NAMALWA (cell line): ENCODE measurements around the gene OR2S2.
A peak's percentile ranks its signal among the peaks of the same experiment; 100 is the strongest.
"Not testable (repeated sequence)": the region's sequence is repeated elsewhere in the genome, so short reads cannot be mapped to it uniquely, and the experiment has no call there.

Experiments used
- DNase-seq: peaks from one replicate; pipeline ENCODE4 v3.0.0-alpha.2; 2015; ENCODE audit warnings: low spot score

Gene OR2S2, protein sequence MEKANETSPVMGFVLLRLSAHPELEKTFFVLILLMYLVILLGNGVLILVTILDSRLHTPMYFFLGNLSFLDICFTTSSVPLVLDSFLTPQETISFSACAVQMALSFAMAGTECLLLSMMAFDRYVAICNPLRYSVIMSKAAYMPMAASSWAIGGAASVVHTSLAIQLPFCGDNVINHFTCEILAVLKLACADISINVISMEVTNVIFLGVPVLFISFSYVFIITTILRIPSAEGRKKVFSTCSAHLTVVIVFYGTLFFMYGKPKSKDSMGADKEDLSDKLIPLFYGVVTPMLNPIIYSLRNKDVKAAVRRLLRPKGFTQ

DNA sequence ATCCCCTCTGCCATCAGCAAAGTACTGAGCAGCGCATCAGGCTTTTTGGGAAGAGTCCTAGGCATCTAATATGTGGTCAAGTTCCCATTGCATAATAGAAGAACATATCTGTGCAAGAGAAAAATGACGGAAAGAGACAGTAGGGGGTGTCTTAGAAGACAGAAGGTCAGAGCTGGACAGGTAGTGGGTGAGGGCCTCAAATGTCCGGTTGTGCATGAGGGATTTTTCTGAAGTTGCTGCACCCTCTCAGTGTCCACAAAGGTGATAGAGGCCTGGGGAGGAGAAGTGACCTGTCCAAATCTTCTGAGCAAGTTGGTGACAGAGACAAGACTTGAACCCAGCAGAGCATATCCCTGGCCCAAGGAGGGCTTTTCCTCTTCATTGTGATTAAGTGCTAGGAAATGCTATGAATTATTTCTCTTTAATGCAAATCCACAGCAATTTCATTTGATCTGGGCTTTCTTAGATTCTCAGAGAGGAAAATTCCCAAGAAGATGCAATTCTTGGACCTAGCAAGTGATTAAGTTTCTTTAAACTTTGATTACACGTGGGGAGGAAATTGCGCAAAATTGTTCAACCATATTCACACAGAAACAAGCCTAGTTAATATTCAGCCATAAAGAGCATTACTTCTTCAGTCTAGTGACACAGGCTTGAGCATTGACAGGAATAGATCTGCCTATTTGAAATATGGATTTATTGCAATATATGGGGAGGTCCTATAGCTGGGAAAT lies at the start of gene OR2S2:
OR2S2 (minus strand) TSS at position 51 of the 734 bp plus-strand sequence. CDS start 56 bp downstream, outside the sequence.
- no peak for DNase-seq

DNA sequence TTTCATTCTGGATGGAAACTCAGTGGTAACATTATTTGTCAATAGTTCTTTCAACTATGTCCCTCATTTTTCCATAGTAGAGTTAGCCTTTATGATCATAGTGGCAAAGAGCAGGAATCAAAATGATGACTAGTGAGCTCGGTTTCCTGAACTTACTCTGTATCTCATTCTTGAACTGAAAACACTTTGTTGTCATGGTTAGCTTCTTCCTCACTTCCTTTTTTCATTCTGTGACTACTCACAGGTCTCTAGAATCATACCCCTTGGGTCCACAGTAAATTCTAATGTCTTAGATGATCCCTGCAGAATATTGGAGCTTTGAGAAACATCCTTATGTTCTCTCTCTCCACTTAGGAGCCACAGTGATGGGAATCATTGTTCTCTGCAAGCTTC lies 49.4 kb upstream of the OR2S2 start:
- peak; percentile 55 for DNase-seq

GRCh38 chr9:36006549-36007315 lies 48.8 kb upstream of the OR2S2 start:
- no peak for DNase-seq

DNA sequence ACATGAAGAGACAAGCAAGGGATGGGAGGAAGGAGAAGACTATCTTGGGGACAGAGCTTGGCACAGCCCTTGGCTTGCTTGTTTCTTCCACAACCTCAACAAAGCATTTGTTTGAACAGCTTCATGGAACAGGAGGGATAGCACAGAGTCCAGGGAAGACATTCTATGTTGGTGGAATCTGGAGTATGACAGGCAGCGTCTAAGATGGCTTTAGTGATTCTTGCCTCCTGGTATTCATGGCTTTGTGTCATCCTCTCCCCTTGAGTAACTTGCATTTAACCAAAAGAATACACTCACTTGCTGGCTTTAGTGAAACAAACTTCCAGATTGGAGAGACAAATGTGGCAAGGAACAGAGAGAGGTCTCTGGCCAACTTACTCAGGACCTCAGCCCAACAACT lies 47.9 kb upstream of the OR2S2 start:
- DNase-seq, result no peak

- no peak for DNase-seq
These were observed 40.4 kb upstream of the OR2S2 start for GRCh38 chr9:35998333-35998732.

DNA sequence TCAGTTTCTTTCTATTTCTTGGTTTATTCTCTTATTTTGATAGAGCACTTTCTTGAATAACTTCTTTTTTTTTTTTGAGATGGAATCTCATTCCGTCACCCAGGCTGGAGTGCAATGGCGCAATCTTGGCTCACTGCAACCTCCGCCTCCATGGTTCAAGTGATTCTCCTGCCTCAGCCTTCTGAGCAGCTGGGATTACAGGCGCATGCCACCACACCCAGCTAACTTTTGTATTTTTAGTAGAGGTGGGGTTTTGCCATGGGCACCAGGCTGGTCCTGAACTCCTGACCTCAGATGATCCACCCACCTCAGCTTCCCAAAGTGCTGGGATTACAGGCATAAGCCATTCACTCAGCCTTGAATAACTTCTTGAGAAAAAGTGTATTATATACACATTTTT lies 39.1 kb upstream of the OR2S2 start:
- not testable (repeated sequence) for DNase-seq

GRCh38 chr9:35996358-35996970 lies 38.5 kb upstream of the OR2S2 start:
- no peak for DNase-seq

DNA sequence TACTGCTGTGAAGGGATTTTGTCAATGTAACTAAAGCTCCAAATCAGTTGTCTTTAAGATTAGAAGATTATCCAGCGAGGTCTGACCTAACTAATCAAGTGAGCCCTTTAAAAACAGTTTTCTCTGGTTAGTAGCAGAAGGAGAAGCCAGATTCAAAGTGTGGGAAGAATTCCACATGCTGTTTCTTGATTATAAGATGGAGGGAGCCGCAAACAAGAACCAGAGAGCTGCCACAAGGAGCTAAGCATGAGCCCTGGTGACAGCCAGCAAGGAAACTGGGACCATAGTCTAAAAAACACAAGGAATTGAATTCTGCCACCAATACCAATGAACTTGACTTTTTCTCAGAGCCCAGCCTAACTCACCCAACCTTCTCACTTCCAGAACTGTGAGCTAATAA lies 37.0 kb upstream of the OR2S2 start:
- DNase-seq, result no peak

- no peak for DNase-seq
These were observed 36.2 kb upstream of the OR2S2 start for GRCh38 chr9:35993976-35994720.

DNA sequence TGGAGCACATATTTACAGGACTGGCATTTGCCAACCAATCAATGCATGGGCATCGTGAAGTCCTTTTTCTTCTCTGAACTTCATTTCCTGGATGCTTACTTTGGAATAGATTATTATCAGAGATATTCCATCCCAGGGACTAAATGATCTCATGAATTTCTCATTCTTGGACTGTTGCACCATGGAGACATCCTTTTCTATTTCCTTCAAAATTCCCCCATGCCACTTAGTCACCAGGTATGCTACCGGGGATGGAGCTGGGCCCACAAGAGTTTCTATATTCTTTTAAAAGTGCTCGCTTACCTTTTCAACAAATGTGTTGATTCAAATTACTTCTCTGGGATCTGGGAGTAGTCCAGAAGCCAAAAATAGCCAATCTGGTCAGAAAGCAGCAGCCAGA lies 35.2 kb upstream of the OR2S2 start:
- DNase-seq, result not testable (repeated sequence)

DNA sequence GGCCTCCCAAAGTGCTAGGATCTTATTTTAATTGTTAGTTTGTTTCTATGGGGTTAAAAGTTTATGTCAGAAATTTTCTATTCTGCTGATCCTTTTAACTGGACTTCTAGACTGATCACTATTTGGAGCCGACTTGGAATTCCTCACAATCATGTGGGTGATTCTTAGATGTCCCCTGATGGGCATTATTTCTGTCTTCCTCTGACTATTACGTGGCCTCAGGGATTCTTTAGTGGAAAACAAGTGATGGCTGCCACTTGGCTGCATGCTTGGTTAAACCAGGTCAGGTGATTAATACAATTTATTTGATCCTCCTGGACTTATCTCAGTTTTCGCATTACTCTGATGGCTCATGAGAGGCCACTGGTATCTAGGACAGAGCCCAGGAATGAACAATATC lies 32.2 kb upstream of the OR2S2 start:
- DNase-seq, result no peak

DNA sequence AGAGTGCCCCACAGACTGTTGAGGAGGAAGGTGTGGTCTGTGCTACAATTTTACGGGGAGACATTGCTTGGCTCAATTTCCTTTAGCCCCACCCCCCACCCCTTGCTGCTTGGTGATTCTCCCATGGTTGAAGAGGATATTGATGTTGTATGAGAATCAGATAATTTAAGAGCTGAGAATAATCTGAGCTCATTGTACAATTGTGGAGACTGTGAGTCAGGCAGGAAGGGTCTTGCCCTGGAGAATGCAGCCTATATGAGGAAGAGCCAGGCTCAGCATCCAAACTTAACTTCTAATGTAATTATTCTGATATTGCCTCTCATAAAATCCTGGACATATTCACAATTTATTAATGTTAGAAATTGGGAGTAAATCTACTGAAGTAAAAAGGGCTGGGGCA lies 26.1 kb upstream of the OR2S2 start:
- DNase-seq, result no peak

DNA sequence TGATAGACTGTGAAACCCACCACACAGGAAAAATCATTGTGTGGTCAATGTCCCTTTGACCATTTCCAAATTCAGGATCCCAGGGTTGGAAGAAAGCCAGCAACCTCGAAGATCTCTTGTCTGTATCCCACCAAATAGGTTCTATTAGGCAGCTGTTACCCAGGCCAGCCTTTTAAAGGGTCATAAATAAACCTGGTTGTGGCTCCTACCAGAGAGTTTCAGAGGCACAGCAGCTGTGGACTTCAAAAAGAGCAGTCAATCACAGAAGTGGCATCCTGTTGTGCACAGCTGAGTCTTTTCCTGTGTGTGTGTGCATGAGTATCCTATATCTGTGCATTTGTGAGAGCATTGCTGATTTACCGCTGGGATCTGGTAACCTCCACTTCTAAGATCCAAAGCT lies 23.7 kb upstream of the OR2S2 start:
- no peak for DNase-seq

DNA sequence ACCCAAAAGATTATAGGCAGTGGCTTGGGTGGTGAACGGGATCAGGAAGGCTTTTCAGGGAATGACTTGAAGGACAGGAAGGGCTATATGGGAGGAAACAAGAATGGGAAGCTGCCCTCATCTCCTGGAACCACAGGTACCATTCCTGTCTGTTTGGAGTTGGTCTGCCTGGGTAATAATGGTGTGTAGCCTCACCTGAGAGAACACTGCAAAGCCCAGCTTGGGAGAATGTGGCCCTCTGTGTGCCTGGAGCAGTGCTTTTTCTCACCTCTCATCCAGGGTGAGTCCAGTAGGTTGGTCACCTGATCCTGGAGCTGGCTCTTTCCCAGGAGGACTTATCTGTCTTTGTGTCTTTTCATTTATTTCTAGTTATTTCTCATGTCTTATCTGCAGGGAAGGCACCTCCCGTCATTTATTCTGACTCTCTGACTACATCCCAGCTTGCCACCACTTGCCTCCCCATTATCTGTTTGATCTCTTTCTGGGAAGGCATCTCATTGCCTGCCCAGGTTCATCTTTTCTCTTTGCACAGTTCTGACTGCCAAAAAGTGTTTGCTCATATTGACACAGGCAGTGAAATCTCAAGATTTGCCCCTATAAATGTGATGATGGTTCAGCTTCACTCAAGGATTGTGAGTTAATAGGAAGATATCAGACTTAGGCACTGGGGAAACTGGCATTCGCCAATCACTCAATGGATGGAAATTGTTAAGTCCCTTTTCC lies 22.5 kb upstream of the OR2S2 start:
- no peak for DNase-seq

- DNase-seq, result no peak
These were observed 20.8 kb upstream of the OR2S2 start for GRCh38 chr9:35978792-35979191.

GRCh38 chr9:35976726-35977125 lies 18.8 kb upstream of the OR2S2 start:
- peak; percentile 11 for DNase-seq

DNA sequence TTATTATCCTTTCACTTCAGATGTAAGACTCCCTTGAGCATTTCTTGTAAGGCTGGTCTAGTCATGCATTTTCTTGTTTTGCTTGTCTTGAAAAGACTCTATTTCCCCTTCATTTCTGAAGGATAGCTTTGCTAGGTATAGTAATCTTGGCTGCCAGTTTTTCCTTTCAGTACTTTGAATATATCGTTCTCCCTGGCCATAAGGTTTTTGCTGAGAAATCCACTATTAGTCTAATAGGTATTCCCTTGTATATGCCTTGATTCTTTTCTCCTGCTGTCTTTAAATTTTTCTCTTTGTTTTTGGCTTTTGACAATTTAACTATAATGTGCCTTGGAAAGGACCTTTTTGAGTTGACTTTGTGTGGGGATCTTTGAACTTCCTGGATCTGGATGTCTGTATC lies 16.8 kb upstream of the OR2S2 start:
- DNase-seq, result no peak

- no peak for DNase-seq
These were observed 14.1 kb upstream of the OR2S2 start for GRCh38 chr9:35972093-35972492.

DNA sequence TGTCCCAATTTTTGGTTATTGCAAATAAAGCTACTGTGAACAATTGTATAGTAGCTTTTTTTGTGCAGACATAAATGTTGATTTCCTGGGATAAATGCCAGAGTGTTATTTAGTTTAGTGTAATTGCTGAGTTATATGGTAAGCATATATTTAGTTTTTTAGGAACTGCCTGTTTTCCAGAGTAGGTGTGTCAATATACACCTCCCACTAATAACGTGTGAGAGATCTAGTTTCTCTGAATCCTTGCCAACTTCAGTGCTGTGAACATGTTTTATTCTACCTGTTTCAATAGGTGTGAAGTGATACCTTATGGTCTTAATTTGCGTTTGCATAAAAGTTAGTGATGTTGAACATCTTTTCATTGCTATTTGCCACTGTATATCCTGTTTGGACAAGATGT lies 9.1 kb upstream of the OR2S2 start:
- no peak for DNase-seq

DNA sequence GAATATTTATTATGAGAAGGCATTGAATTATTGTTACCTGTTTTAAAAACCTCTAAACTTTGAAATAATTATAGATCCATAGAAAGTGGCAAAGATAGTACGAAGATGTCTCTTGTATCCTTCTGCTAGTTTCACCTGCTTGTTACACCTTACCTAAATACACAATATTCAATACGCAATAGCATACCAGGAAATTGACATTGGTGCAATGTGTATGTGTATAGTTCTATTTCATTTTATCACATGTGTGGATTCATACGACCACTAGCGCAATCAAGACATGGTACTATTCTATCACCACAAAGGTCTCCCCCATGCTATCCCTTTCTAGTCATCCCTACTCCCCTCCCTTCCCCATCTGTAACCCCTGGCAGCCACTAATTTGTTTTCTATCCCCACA lies 8.5 kb upstream of the OR2S2 start:
- no peak for DNase-seq

- no peak for DNase-seq
These were observed 7.1 kb upstream of the OR2S2 start for GRCh38 chr9:35965011-35965410.
